Measurements from ENCODE around the gene ABHD12. TPM values are rescaled to one million over a fixed set of nuclear protein-coding genes. Genes with fewer than 3 reads are reported as not detected.
"Not testable (repeated sequence)": the region's sequence is repeated elsewhere in the genome, so short reads cannot be mapped to it uniquely, and the experiment has no call there.

The ABHD12 gene
- total and polyA plus RNA-seq, 3 experiments from 2014 or later: 27.3 to 35.0 (median 27.6) TPM

- POLR2A ChIA-PET: no interaction called here
- Histone ChIP-seq H3K9me3 (ENCODE audit: low read length) (no peaks in the 10 kb centered on the region), H3K36me3 (ENCODE audit: insufficient read depth, low read length) (peaks cover 9% of the 10 kb centered on the region), H3K4me1 (ENCODE audit: insufficient read depth, low read length) (no peaks in the 10 kb centered on the region), H3K4me3 (ENCODE audit: low read length) (no peak overlapping the region), H3K27ac (ENCODE audit: low read depth, low read length) (no peak overlapping the region), H3K27me3 (ENCODE audit: insufficient read depth, low read length, poor library complexity, severe bottlenecking) (no peaks in the 10 kb centered on the region)
- H3K4me1 Mint-ChIP-seq: no peaks in the 10 kb centered on the region
- CTCF ChIA-PET: no interaction called here
- no peak for DNase-seq
- H3K9me3 Mint-ChIP-seq: no peaks in the 10 kb centered on the region
- H3K27ac Mint-ChIP-seq: peak overlapping the region in 1 of 8 donors; percentile 88
- H3K27me3 Mint-ChIP-seq: no peaks in the 10 kb centered on the region
- peaks cover 8 to 86% (median 19%) of the 10 kb centered on the region in 3 donors for H3K36me3 Mint-ChIP-seq
- H3K4me3 Mint-ChIP-seq: no peak overlapping the region
These were observed 117.6 kb downstream of the ABHD12 start for GRCh38 chr20:25273046-25273445.

GRCh38 chr20:25272223-25273000 is 118.2 kb downstream of the ABHD12 start:
- H3K4me3 ChIP-seq (ENCODE audit: low read length): no peak overlapping the region
- H3K27ac ChIP-seq (ENCODE audit: low read depth, low read length): no peak overlapping the region
- ChIA-PET CTCF (no interaction called here), POLR2A (no interaction called here)
- no peaks in the 10 kb centered on the region for H3K27me3 ChIP-seq (ENCODE audit: insufficient read depth, low read length, poor library complexity, severe bottlenecking)
- DNase-seq: no peak
- H3K4me3 Mint-ChIP-seq: no peak overlapping the region
- H3K9me3 Mint-ChIP-seq: no peaks in the 10 kb centered on the region
- no peaks in the 10 kb centered on the region for H3K9me3 ChIP-seq (ENCODE audit: low read length)
- H3K4me1 Mint-ChIP-seq: no peaks in the 10 kb centered on the region
- peaks cover 8 to 79% (median 19%) of the 10 kb centered on the region in 3 donors for H3K36me3 Mint-ChIP-seq
- H3K36me3 ChIP-seq (ENCODE audit: insufficient read depth, low read length): peaks cover 6% of the 10 kb centered on the region
- H3K27ac Mint-ChIP-seq: no peak overlapping the region
- no peaks in the 10 kb centered on the region for H3K27me3 Mint-ChIP-seq
- H3K4me1 ChIP-seq (ENCODE audit: insufficient read depth, low read length): no peaks in the 10 kb centered on the region

- Histone ChIP-seq H3K4me1 (ENCODE audit: insufficient read depth, low read length) (no peaks in the 10 kb centered on the region), H3K4me3 (ENCODE audit: low read length) (no peak overlapping the region), H3K27me3 (ENCODE audit: insufficient read depth, low read length, poor library complexity, severe bottlenecking) (no peaks in the 10 kb centered on the region), H3K9me3 (ENCODE audit: low read length) (no peaks in the 10 kb centered on the region), H3K36me3 (ENCODE audit: insufficient read depth, low read length) (peaks cover 5% of the 10 kb centered on the region), H3K27ac (ENCODE audit: low read depth, low read length) (no peak overlapping the region)
- H3K4me1 Mint-ChIP-seq: peaks cover 0 to 6% (median 6%) of the 10 kb centered on the region in 3 donors
- H3K36me3 Mint-ChIP-seq: peaks cover 8 to 72% (median 22%) of the 10 kb centered on the region in 3 donors
- DNase-seq: no peak
- H3K4me3 Mint-ChIP-seq: no peak overlapping the region
- H3K27ac Mint-ChIP-seq: no peak overlapping the region
- no peaks in the 10 kb centered on the region for H3K27me3 Mint-ChIP-seq
- POLR2A ChIA-PET: no interaction called here
- CTCF ChIA-PET: no interaction called here
- no peaks in the 10 kb centered on the region for H3K9me3 Mint-ChIP-seq
These were observed 119.0 kb downstream of the ABHD12 start for GRCh38 chr20:25271486-25272222.

GRCh38 chr20:25270829-25271251 is 119.8 kb downstream of the ABHD12 start:
- H3K4me3 Mint-ChIP-seq: no peak overlapping the region
- ChIA-PET POLR2A (no interaction called here), CTCF (no interaction called here)
- peaks cover 0 to 8% (median 7%) of the 10 kb centered on the region in 3 donors for H3K4me1 Mint-ChIP-seq
- H3K27me3 Mint-ChIP-seq: no peaks in the 10 kb centered on the region
- Histone ChIP-seq H3K36me3 (ENCODE audit: insufficient read depth, low read length) (peaks cover 5% of the 10 kb centered on the region), H3K4me3 (ENCODE audit: low read length) (no peak overlapping the region), H3K27ac (ENCODE audit: low read depth, low read length) (no peak overlapping the region), H3K9me3 (ENCODE audit: low read length) (no peaks in the 10 kb centered on the region), H3K27me3 (ENCODE audit: insufficient read depth, low read length, poor library complexity, severe bottlenecking) (no peaks in the 10 kb centered on the region), H3K4me1 (ENCODE audit: insufficient read depth, low read length) (no peaks in the 10 kb centered on the region)
- H3K9me3 Mint-ChIP-seq: no peaks in the 10 kb centered on the region
- no peak for DNase-seq
- H3K36me3 Mint-ChIP-seq: peaks cover 8 to 66% (median 22%) of the 10 kb centered on the region in 3 donors
- H3K27ac Mint-ChIP-seq: no peak overlapping the region

- no peaks in the 10 kb centered on the region for H3K27me3 Mint-ChIP-seq
- no peaks in the 10 kb centered on the region for H3K27me3 ChIP-seq (ENCODE audit: insufficient read depth, low read length, poor library complexity, severe bottlenecking)
- no peaks in the 10 kb centered on the region for H3K9me3 Mint-ChIP-seq
- no peak overlapping the region for H3K4me3 Mint-ChIP-seq
- H3K27ac Mint-ChIP-seq: peak overlapping the region in 1 of 8 donors; percentile 51
- H3K36me3 ChIP-seq (ENCODE audit: insufficient read depth, low read length): peaks cover 5% of the 10 kb centered on the region
- H3K27ac ChIP-seq (ENCODE audit: low read depth, low read length): no peak overlapping the region
- peaks cover 4 to 56% (median 18%) of the 10 kb centered on the region in 3 donors for H3K36me3 Mint-ChIP-seq
- ChIA-PET POLR2A (no interaction called here), CTCF (no interaction called here)
- no peak for DNase-seq
- no peaks in the 10 kb centered on the region for H3K9me3 ChIP-seq (ENCODE audit: low read length)
- H3K4me1 Mint-ChIP-seq: peaks cover 0 to 8% (median 7%) of the 10 kb centered on the region in 3 donors
- no peak overlapping the region for H3K4me3 ChIP-seq (ENCODE audit: low read length)
- H3K4me1 ChIP-seq (ENCODE audit: insufficient read depth, low read length): no peaks in the 10 kb centered on the region
These were observed 120.8 kb downstream of the ABHD12 start for GRCh38 chr20:25269833-25270170.

GRCh38 chr20:25269057-25269832 is 121.4 kb downstream of the ABHD12 start:
- Mint-ChIP-seq H3K27ac (peak overlapping the region in 1 of 8 donors; percentile 11), H3K36me3 (peaks cover 8 to 50% (median 18%) of the 10 kb centered on the region in 3 donors), H3K4me3 (no peak overlapping the region), H3K9me3 (no peaks in the 10 kb centered on the region), H3K4me1 (peaks cover 0 to 8% (median 7%) of the 10 kb centered on the region in 3 donors), H3K27me3 (no peaks in the 10 kb centered on the region)
- DNase-seq: no peak
- ChIA-PET CTCF (no interaction called here), POLR2A (no interaction called here)
- Histone ChIP-seq H3K9me3 (ENCODE audit: low read length) (no peaks in the 10 kb centered on the region), H3K36me3 (ENCODE audit: insufficient read depth, low read length) (peaks cover 5% of the 10 kb centered on the region), H3K27me3 (ENCODE audit: insufficient read depth, low read length, poor library complexity, severe bottlenecking) (no peaks in the 10 kb centered on the region), H3K4me1 (ENCODE audit: insufficient read depth, low read length) (no peaks in the 10 kb centered on the region), H3K4me3 (ENCODE audit: low read length) (no peak overlapping the region), H3K27ac (ENCODE audit: low read depth, low read length) (no peak overlapping the region)

- CTCF ChIA-PET; H3K27me3 Mint-ChIP-seq; H3K4me3 Mint-ChIP-seq; H3K9me3 ChIP-seq (ENCODE audit: low read length); H3K36me3 ChIP-seq (ENCODE audit: insufficient read depth, low read length); H3K4me3 ChIP-seq (ENCODE audit: low read length); H3K27me3 ChIP-seq (ENCODE audit: insufficient read depth, low read length, poor library complexity, severe bottlenecking); H3K27ac ChIP-seq (ENCODE audit: low read depth, low read length); H3K9me3 Mint-ChIP-seq; POLR2A ChIA-PET: not testable (repeated sequence)
- peak in 1 of 5 donors; percentile 68 for DNase-seq
- peaks cover 16% of the 10 kb centered on the region for H3K4me1 ChIP-seq (ENCODE audit: insufficient read depth, low read length)
- Mint-ChIP-seq H3K4me1 (peaks cover 17 to 36% (median 18%) of the 10 kb centered on the region in 3 donors), H3K36me3 (peaks cover 7 to 33% (median 31%) of the 10 kb centered on the region in 3 donors), H3K27ac (peak overlapping the region in 1 of 8 donors; percentile 33)
These were observed 129.7 kb downstream of the ABHD12 start for GRCh38 chr20:25260770-25261437.

Data from CD8-positive, alpha-beta memory T cell (primary cell).